HCT116 (cell line): ENCODE results near the gene SLC25A21. TPM values are rescaled to one million over a fixed set of nuclear protein-coding genes. Genes with fewer than 3 reads are reported as not detected.

Experiments used
- ATAC-seq: fragments of 200-7000 bp; cut with Tn5 transposase; 2 replicates; pipeline ENCODE4 v1.9.1; 2020; ENCODE audit warnings: mild to moderate bottlenecking, moderate library complexity
- BruUV-seq: library from RNA; stranded (reverse); fragments of 400-500 nt; replicated peaks from 2 replicates; lab custom pipeline; 2021; lab: Mats Ljungman, UMichigan
- CTCF ChIA-PET: fragments of 300-600 bp; sonication (Branson Sonifier 250); formaldehyde crosslinking; loops from one replicate; lab custom pipeline; 2021; ENCODE audit warnings: antibody characterized with exemption; lab: Charles Lee
- POLR2A ChIA-PET: fragments of 300-600, 350-600 bp; sonication (Branson Sonifier 250); formaldehyde crosslinking; loops from one replicate; lab custom pipeline; 2021; ENCODE audit warnings: antibody characterized with exemption; lab: Charles Lee
- RAD21 ChIA-PET, 2 experiments: fragments of 300-600 bp; sonication (Branson Sonifier 250); formaldehyde crosslinking; loops; one replicate each; lab custom pipeline; 2023; ENCODE audit warnings: low total read pairs in 2 of 2; ENCODE audit not compliant: uncharacterized antibody in 2 of 2, unreplicated experiment in 2 of 2, low non-redundant PET in 1 of 2; lab: Charles Lee
- DNase-seq: peaks from one replicate; pipeline ENCODE4 v3.0.0-alpha.2; 2010; ENCODE audit warnings: low read depth, low spot score
- H2AFZ ChIP-seq: fragments of 200-600 bp; shearing (Covaris generic), sonication (generic); 2 replicates; pipeline ENCODE4 v1.6.1; 2017; ENCODE audit warnings: low read depth, mixed run types, mixed read lengths, antibody characterized with exemption, low read length; ENCODE audit not compliant: poor library complexity, severe bottlenecking
- H3K27ac ChIP-seq: 2 replicates; pipeline ENCODE4 v1.5.1; 2012; ENCODE audit warnings: low read depth, low read length
- H3K27me3 ChIP-seq: fragments of 200-600 bp; sonication (generic); 2 replicates; pipeline ENCODE4 v1.6.1; 2016; ENCODE audit warnings: mixed run types, low read length, mixed read lengths; ENCODE audit not compliant: insufficient read depth
- H3K36me3 ChIP-seq, 2 experiments: fragments of 200-500 bp in 1 of 2; fragments of 200-600 bp in 1 of 2; sonication (Bioruptor generic) in 1 of 2; sonication (generic) in 1 of 2; 2 replicates each; pipeline versions ENCODE4 v1.5.1 to v1.6.1; 2014 to 2016; ENCODE audit warnings: low read length in 2 of 2, inconsistent platforms in 1 of 2, mixed read lengths in 1 of 2, mixed run types in 1 of 2; ENCODE audit not compliant: insufficient read depth in 2 of 2, control insufficient read depth in 1 of 2
- H3K4me1 ChIP-seq, 2 experiments: fragments of 200-600 bp in 1 of 2; sonication (generic) in 1 of 2; 2 replicates each; pipeline versions ENCODE4 v1.5.1 to v1.6.1; 2012 to 2017; ENCODE audit warnings: low read length in 2 of 2, inconsistent platforms in 1 of 2, mild to moderate bottlenecking in 1 of 2, mixed read lengths in 1 of 2, mixed run types in 1 of 2, moderate library complexity in 1 of 2; ENCODE audit not compliant: insufficient read depth in 2 of 2, control insufficient read depth in 1 of 2
- H3K4me2 ChIP-seq: fragments of 200-600 bp; sonication (generic); 2 replicates; pipeline ENCODE4 v1.6.1; 2017; ENCODE audit warnings: mixed run types, low read length, mixed read lengths
- H3K4me3 ChIP-seq, 2 experiments: fragments of 200-600 bp in 1 of 2; sonication (generic) in 1 of 2; replicated peaks in 1 of 2; 2 replicates each; pipeline ENCODE4 v1.5.1; 2011 to 2016; ENCODE audit warnings: low read length in 2 of 2, control low read depth in 1 of 2, low read depth in 1 of 2, mild to moderate bottlenecking in 1 of 2, mixed read lengths in 1 of 2, mixed run types in 1 of 2
- H3K79me2 ChIP-seq: fragments of 200-600 bp; sonication (generic); 2 replicates; pipeline ENCODE4 v1.6.1; 2017; ENCODE audit warnings: mild to moderate bottlenecking, mixed run types, low read length, moderate library complexity, mixed read lengths; ENCODE audit not compliant: insufficient read depth
- H3K9ac ChIP-seq: fragments of 200-600 bp; sonication (generic); 2 replicates; pipeline ENCODE4 v1.6.1; 2016; ENCODE audit warnings: low read length, mixed read lengths
- H3K9me2 ChIP-seq: fragments of 200-600 bp; sonication (generic), shearing (Covaris generic); 2 replicates; pipeline ENCODE4 v1.6.1; 2017; ENCODE audit warnings: mixed run types, mild to moderate bottlenecking, moderate library complexity; ENCODE audit not compliant: insufficient read depth
- H3K9me3 ChIP-seq, 2 experiments: fragments of 200-500 bp in 1 of 2; fragments of 200-600 bp in 1 of 2; sonication (Bioruptor generic) in 1 of 2; sonication (generic) in 1 of 2; 2 replicates each; pipeline ENCODE4 v1.6.1; 2014 to 2017; ENCODE audit warnings: low read length in 2 of 2, mixed read lengths in 2 of 2, inconsistent platforms in 1 of 2, low read depth in 1 of 2, mild to moderate bottlenecking in 1 of 2, mixed run types in 1 of 2, moderate library complexity in 1 of 2; ENCODE audit not compliant: control insufficient read depth in 1 of 2, insufficient read depth in 1 of 2
- H4K20me1 ChIP-seq: fragments of 200-600 bp; sonication (generic), shearing (Covaris generic); 2 replicates; pipeline ENCODE4 v1.6.1; 2017; ENCODE audit warnings: mixed run types, mild to moderate bottlenecking, moderate library complexity; ENCODE audit not compliant: insufficient read depth
- EGR1 ChIP-seq: IDR thresholded peaks from 2 replicates; pipeline ENCODE4 v1.6.1; 2012; ENCODE audit warnings: low read depth
- ELF1 ChIP-seq: IDR thresholded peaks from 2 replicates; pipeline ENCODE4 v1.6.1; 2012; ENCODE audit warnings: low read depth, borderline replicate concordance
- EZH2phosphoT487 ChIP-seq: fragments of 200-600 bp; IDR thresholded peaks from 2 replicates; pipeline ENCODE4 v1.6.1; 2018; ENCODE audit warnings: antibody characterized with exemption, borderline replicate concordance
- FOSL1 ChIP-seq: IDR thresholded peaks from 2 replicates; pipeline ENCODE4 v1.6.1; 2012; ENCODE audit warnings: low read depth
- POLR2A ChIP-seq: IDR thresholded peaks from 2 replicates; pipeline ENCODE4 v1.7.0; 2011; ENCODE audit warnings: borderline replicate concordance; ENCODE audit not compliant: insufficient read depth, insufficient read length; ENCODE audit errors: extremely low read depth
- POLR2AphosphoS5 ChIP-seq: IDR thresholded peaks from 2 replicates; pipeline ENCODE4 v1.6.1; 2011; ENCODE audit warnings: mild to moderate bottlenecking, low read depth, low read length, moderate library complexity
- SIN3A ChIP-seq: IDR thresholded peaks from 2 replicates; pipeline ENCODE4 v1.6.1; 2012; ENCODE audit warnings: low read depth
- SRF ChIP-seq: IDR thresholded peaks from 2 replicates; pipeline ENCODE4 v1.6.1; 2012; ENCODE audit warnings: low read depth
- YY1 ChIP-seq: IDR thresholded peaks from 2 replicates; pipeline ENCODE4 v1.6.1; 2011; ENCODE audit warnings: low read length, low read depth, moderate library complexity, mild to moderate bottlenecking; ENCODE audit not compliant: insufficient replicate concordance; ENCODE audit errors: extremely low read depth
- ZFX ChIP-seq: fragments of 450-650 bp; IDR thresholded peaks from 2 replicates; pipeline ENCODE4 v1.6.1; 2017
- intact Hi-C: fragments of 100-400 bp; cut with micrococcal nuclease; formaldehyde crosslinking; loops from 2 replicates; pipeline ENCODE4 v1.10.0; 2022
- total RNA-seq: library from RNA; stranded (reverse); gene quantifications from one replicate; pipeline ENCODE4 v1.2.1, GENCODE V29; 2021; ENCODE audit not compliant: unreplicated experiment
- TF ChIP-seq, protein P1 (sequence below), 3 experiments: fragments of 200-600 bp in 1 of 3; sonication (generic) in 1 of 3; IDR thresholded peaks in 2 of 3; conservative IDR thresholded peaks in 1 of 3; 2 replicates each; pipeline ENCODE4 v1.5.1; 2012 to 2017; ENCODE audit warnings: low read depth in 2 of 3, low read length in 2 of 3, antibody characterized with exemption in 1 of 3, borderline replicate concordance in 1 of 3, control low read depth in 1 of 3, mild to moderate bottlenecking in 1 of 3, mixed read lengths in 1 of 3, mixed run types in 1 of 3, moderate library complexity in 1 of 3; ENCODE audit not compliant: insufficient read depth in 1 of 3
- TF ChIP-seq, protein P2 (sequence below): IDR thresholded peaks from 2 replicates; pipeline ENCODE4 v1.6.1; 2011; ENCODE audit warnings: mild to moderate bottlenecking, low read length, moderate library complexity; ENCODE audit not compliant: insufficient replicate concordance; ENCODE audit errors: extremely low read depth

Gene SLC25A21
- total RNA-seq, 1 experiment from 2014 or later, result 3.5 TPM

DNA sequence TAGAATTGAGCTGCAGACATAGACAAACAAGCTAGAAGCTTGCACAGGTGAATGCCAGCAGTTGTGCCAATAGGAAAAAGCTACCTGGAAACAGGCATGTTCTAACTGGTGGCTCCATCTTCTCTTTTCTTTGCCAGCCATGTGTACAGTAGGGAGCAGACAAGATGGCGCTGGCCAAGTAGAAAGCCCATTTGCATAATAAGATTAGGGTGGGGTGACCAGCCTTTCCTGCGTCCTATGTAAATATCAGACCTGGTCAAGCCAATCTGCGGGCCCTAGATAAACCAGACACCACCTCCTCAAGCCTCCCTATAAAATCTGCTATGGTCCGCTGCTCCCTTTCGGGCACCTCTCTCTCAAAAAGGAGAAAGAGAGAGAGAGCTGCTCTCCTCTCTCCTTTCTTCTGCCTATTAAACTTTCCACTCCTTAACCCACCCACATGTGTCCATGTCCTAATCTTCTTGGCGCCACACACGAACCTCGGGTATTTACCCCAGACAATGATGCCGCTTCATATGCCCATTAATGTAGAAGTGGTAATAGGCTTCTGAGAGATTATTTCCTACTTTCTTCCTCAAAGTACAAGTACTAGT, 201.0 kb downstream of the SLC25A21 start:
- no peaks in the 10 kb centered on the region for H3K27me3 ChIP-seq
- ChIA-PET POLR2A (no interaction called here), RAD21 (no interaction called here), CTCF (no interaction called here)
- TF ChIP-seq SIN3A (no peak), ZFX (no peak), EZH2phosphoT487 (no peak), POLR2A (no peak)
- TF ChIP-seq, protein P1, sequence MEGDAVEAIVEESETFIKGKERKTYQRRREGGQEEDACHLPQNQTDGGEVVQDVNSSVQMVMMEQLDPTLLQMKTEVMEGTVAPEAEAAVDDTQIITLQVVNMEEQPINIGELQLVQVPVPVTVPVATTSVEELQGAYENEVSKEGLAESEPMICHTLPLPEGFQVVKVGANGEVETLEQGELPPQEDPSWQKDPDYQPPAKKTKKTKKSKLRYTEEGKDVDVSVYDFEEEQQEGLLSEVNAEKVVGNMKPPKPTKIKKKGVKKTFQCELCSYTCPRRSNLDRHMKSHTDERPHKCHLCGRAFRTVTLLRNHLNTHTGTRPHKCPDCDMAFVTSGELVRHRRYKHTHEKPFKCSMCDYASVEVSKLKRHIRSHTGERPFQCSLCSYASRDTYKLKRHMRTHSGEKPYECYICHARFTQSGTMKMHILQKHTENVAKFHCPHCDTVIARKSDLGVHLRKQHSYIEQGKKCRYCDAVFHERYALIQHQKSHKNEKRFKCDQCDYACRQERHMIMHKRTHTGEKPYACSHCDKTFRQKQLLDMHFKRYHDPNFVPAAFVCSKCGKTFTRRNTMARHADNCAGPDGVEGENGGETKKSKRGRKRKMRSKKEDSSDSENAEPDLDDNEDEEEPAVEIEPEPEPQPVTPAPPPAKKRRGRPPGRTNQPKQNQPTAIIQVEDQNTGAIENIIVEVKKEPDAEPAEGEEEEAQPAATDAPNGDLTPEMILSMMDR (IDR thresholded peaks at IDR 0.05 in 2 of 3, conservative IDR thresholded peaks at IDR 0.05 in 1 of 3; ENCODE audit: borderline replicate concordance in 1 of 3, insufficient read depth in 1 of 3, low read depth in 2 of 3, low read length in 2 of 3), result no peak
- no peak overlapping the region for H3K4me2 ChIP-seq
- no peak overlapping the region for H3K9ac ChIP-seq
- H2AFZ ChIP-seq, result no peak overlapping the region
- no peak overlapping the region for H3K4me3 ChIP-seq
- peaks cover 0 to 10% of the 10 kb centered on the region in 2 experiments; a peak in 3 of 4 replicates for H3K4me1 ChIP-seq
- no peak overlapping the region for H3K27ac ChIP-seq
- intact Hi-C loops, result no loop called here
- no TSS peak for BruUV-seq
- H4K20me1 ChIP-seq, result no peaks in the 10 kb centered on the region
- no peak for DNase-seq
- H3K9me2 ChIP-seq, result no peaks in the 10 kb centered on the region
- ATAC-seq, result no peak
- no peaks in the 10 kb centered on the region for H3K79me2 ChIP-seq
- H3K9me3 ChIP-seq, result no peaks in the 10 kb centered on the region
- H3K36me3 ChIP-seq, result no peaks in the 10 kb centered on the region

DNA sequence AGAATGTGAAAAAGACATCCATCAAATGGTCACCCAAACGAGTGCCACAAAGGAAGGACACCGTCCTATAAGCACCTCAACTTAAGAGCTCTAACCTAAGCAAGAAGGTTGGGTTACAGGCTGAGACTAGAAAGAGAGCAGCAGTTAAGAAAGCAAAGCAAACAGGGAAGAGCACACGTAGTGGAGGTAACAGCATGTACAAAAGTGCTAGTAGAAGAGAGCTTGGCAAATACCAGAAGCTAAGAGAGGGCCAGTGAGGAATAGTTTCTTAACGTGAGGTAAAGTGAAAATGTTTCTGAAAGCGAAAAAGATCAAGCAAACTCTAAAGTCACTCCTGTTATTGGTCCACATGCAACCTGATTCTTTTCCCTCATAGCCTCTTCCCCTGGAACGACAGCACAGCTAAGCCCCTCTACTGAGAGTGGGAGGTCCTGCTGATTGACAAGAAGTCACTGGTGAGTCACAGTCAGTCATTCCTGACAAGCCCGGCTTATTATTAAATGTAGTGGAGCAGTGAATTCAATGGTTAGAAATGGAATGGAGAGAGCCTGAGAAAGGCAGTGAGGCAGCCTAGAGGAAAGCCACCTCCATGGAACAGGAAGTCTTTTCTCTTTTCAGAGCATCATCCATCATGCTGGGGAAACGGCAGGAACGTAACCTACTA, 204.4 kb downstream of the SLC25A21 start:
- BruUV-seq, result no TSS peak
- H3K36me3 ChIP-seq, result no peaks in the 10 kb centered on the region
- H3K27ac ChIP-seq, result no peak overlapping the region
- no peak overlapping the region for H2AFZ ChIP-seq
- H3K9ac ChIP-seq, result no peak overlapping the region
- ChIA-PET POLR2A (no interaction called here), CTCF (no interaction called here), RAD21 (no interaction called here)
- no peaks in the 10 kb centered on the region for H3K79me2 ChIP-seq
- no peaks in the 10 kb centered on the region for H3K4me1 ChIP-seq
- H3K9me2 ChIP-seq, result no peaks in the 10 kb centered on the region
- H4K20me1 ChIP-seq, result no peaks in the 10 kb centered on the region
- DNase-seq (no peak), ATAC-seq (no peak)
- H3K27me3 ChIP-seq, result no peaks in the 10 kb centered on the region
- no peak overlapping the region for H3K4me2 ChIP-seq
- H3K4me3 ChIP-seq, result no peak overlapping the region
- intact Hi-C loops, result no loop called here
- H3K9me3 ChIP-seq, result no peaks in the 10 kb centered on the region
- TF ChIP-seq POLR2AphosphoS5 (no peak), EGR1 (no peak), SIN3A (no peak), FOSL1 (no peak), ELF1 (no peak), POLR2A (no peak), YY1 (no peak), SRF (no peak), EZH2phosphoT487 (no peak)
- TF ChIP-seq, protein P2, sequence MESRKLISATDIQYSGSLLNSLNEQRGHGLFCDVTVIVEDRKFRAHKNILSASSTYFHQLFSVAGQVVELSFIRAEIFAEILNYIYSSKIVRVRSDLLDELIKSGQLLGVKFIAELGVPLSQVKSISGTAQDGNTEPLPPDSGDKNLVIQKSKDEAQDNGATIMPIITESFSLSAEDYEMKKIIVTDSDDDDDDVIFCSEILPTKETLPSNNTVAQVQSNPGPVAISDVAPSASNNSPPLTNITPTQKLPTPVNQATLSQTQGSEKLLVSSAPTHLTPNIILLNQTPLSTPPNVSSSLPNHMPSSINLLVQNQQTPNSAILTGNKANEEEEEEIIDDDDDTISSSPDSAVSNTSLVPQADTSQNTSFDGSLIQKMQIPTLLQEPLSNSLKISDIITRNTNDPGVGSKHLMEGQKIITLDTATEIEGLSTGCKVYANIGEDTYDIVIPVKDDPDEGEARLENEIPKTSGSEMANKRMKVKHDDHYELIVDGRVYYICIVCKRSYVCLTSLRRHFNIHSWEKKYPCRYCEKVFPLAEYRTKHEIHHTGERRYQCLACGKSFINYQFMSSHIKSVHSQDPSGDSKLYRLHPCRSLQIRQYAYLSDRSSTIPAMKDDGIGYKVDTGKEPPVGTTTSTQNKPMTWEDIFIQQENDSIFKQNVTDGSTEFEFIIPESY, result no peak
